ENCODE data around the gene ZMYND10.

ZMYND10 gene

DNA sequence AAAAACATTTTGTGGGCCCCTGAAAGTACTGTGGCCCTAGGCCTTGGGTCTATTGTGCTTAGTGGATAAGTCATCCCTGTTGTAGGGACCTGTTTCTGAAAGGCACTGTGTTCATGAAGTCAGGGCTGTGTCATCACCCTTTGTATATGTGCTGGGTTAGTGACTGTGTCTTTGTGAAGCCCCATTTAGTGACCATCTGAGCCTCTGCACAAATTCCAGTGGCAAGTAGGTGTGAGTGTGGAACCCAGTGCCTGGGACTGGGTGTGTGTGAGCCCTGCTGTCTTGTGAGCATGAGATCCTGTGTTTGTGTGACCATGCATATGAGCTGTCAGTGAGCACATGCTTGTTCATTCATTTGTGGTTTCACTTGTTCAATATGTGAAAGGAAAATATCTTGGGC lies 40.9 kb downstream of the ZMYND10 start:
- TF ChIP-seq, protein P1, sequence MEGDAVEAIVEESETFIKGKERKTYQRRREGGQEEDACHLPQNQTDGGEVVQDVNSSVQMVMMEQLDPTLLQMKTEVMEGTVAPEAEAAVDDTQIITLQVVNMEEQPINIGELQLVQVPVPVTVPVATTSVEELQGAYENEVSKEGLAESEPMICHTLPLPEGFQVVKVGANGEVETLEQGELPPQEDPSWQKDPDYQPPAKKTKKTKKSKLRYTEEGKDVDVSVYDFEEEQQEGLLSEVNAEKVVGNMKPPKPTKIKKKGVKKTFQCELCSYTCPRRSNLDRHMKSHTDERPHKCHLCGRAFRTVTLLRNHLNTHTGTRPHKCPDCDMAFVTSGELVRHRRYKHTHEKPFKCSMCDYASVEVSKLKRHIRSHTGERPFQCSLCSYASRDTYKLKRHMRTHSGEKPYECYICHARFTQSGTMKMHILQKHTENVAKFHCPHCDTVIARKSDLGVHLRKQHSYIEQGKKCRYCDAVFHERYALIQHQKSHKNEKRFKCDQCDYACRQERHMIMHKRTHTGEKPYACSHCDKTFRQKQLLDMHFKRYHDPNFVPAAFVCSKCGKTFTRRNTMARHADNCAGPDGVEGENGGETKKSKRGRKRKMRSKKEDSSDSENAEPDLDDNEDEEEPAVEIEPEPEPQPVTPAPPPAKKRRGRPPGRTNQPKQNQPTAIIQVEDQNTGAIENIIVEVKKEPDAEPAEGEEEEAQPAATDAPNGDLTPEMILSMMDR (IDR thresholded peaks at IDR 0.05; ENCODE audit: control insufficient read depth, insufficient read depth, low read depth, low read length, missing control alignments): no peak
- no peak overlapping the region for H3K4me3 ChIP-seq (ENCODE audit: control insufficient read depth, low read depth, low read length)
- DNase-seq (ENCODE audit: low read depth): no peak

GRCh38 chr3:50303013-50303815 lies 42.3 kb downstream of the ZMYND10 start, which contains the start of gene HYAL1:
Gene HYAL1, minus strand, starts transcription at chr3:50303574. Its CDS starts 618 bp downstream, at chr3:50302956.
- DNase-seq (ENCODE audit: low read depth): no peak
- TF ChIP-seq, protein P1 (IDR thresholded peaks at IDR 0.05; ENCODE audit: control insufficient read depth, insufficient read depth, low read depth, low read length, missing control alignments): no peak
- no peak within 1 kb of the TSS for H3K4me3 ChIP-seq (ENCODE audit: control insufficient read depth, low read depth, low read length)

- DNase-seq (ENCODE audit: low read depth): no peak
- TF ChIP-seq, protein P1 (IDR thresholded peaks at IDR 0.05; ENCODE audit: control insufficient read depth, insufficient read depth, low read depth, low read length, missing control alignments): no peak
- H3K4me3 ChIP-seq (ENCODE audit: control insufficient read depth, low read depth, low read length): no peak overlapping the region
These were observed 43.2 kb downstream of the ZMYND10 start for GRCh38 chr3:50302095-50303012.

DNA sequence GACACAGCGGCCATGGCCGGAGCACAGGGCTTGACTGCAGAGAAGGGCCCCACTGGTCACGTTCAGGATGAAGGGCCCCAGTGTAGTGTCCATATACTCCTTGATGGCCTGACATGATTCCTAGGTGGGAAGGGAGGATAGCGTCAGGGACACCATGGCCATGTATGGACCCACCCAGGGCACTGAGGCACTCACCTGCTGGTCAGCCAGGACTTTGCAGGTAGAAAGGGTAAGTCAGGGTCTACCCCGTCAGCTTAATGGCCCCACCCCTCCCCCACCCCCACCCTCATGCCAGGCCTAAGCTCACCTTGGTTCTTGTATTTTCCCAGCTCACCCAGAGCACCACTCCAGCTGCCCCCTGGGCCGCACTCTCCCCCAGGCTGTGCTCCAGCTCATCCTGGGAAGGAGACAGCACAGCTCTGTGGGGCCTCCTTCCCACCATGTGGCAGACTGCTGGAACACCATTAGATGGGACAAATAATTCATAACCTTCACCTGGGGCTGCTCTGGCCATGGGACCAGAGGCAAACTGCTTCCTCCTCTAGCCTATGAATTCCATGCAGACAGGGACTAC lies 44.8 kb downstream of the ZMYND10 start:
- H3K4me3 ChIP-seq (ENCODE audit: control insufficient read depth, low read depth, low read length): no peak overlapping the region
- DNase-seq (ENCODE audit: low read depth): no peak
- TF ChIP-seq, protein P1 (IDR thresholded peaks at IDR 0.05; ENCODE audit: control insufficient read depth, insufficient read depth, low read depth, low read length, missing control alignments): no peak

- TF ChIP-seq, protein P1 (IDR thresholded peaks at IDR 0.05; ENCODE audit: control insufficient read depth, insufficient read depth, low read depth, low read length, missing control alignments): no peak
- DNase-seq (ENCODE audit: low read depth): no peak
These were observed 45.4 kb downstream of the ZMYND10 start for GRCh38 chr3:50299929-50300680.

GRCh38 chr3:50299638-50299928 lies 45.9 kb downstream of the ZMYND10 start:
- H3K4me3 ChIP-seq (ENCODE audit: control insufficient read depth, low read depth, low read length): peak overlapping the region; percentile 44
- TF ChIP-seq, protein P1 (IDR thresholded peaks at IDR 0.05; ENCODE audit: control insufficient read depth, insufficient read depth, low read depth, low read length, missing control alignments): no peak
- no peak for DNase-seq (ENCODE audit: low read depth)

More at GRCh38 chr3:50299929-50300680, 45.4 kb downstream of the ZMYND10 start:
- peak overlapping the region; percentile 44 for H3K4me3 ChIP-seq (ENCODE audit: control insufficient read depth, low read depth, low read length)
